Activated naive CD4-positive, alpha-beta T cell treated with anti-CD3 and anti-CD28 coated beads, Interleukin-2, amount 50 U/mL, for 24 hours (primary cell): ENCODE results near the gene PLEKHF1.
"Not testable (repeated sequence)": the region's sequence is repeated elsewhere in the genome, so short reads cannot be mapped to it uniquely, and the experiment has no call there.

ENCODE experiments used
- H3K27ac Mint-ChIP-seq: one replicate; pipeline ENCODE4 v1.8.0; 2021; ENCODE audit warnings: mild to moderate bottlenecking, mixed read lengths
- H3K27me3 Mint-ChIP-seq: one replicate; pipeline ENCODE4 v1.8.0; 2021; ENCODE audit warnings: mixed read lengths
- H3K36me3 Mint-ChIP-seq: one replicate; pipeline ENCODE4 v1.8.0; 2021; ENCODE audit warnings: mixed read lengths
- H3K4me1 Mint-ChIP-seq: one replicate; pipeline ENCODE4 v1.8.0; 2021; ENCODE audit warnings: mixed read lengths
- H3K4me3 Mint-ChIP-seq: one replicate; pipeline ENCODE4 v1.8.0; 2021; ENCODE audit warnings: mild to moderate bottlenecking, mixed read lengths
- H3K9me3 Mint-ChIP-seq: one replicate; pipeline ENCODE4 v1.8.0; 2021; ENCODE audit warnings: mixed read lengths

PLEKHF1 gene, protein sequence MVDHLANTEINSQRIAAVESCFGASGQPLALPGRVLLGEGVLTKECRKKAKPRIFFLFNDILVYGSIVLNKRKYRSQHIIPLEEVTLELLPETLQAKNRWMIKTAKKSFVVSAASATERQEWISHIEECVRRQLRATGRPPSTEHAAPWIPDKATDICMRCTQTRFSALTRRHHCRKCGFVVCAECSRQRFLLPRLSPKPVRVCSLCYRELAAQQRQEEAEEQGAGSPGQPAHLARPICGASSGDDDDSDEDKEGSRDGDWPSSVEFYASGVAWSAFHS

DNA sequence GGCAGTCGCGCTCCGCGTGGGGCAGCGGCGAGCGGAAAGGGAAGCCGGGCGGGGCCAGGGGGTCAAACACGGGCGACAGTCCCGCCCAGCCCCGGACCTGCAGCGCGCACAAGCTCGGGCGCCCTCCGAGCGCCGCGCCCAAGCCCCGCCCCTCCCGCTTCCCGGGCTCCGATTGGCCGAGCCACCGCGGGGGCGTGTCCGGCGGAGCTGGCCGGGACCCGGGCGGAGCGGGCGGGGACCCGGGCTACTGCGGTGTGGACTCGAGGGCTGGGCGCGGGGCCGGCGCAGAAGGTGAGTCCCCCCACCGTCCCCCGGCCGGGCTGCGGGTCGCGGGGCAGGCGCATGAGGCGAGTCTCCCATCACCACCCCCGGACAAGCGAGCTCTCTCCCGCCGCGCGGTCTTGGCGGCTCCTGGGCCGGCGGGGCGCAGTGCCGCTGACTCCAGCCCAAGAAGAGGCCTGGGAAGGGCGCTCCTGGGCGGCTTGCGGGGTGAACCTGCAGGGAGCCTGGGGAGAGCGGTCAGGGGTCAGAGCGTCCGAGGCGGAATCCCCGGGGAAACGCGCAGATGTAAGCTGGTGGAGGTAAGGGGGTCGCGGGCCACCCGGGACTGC is at the start of gene PLEKHF1:
Gene PLEKHF1 (plus strand): TSS at position 247 of the 611 bp plus-strand sequence. CDS start 8,379 bp downstream, outside the sequence.
- Mint-ChIP-seq H3K27ac (peak within 1 kb of the TSS; percentile 84), H3K36me3 (peaks cover 3% of the 10 kb centered on the region), H3K9me3 (no peaks in the 10 kb centered on the region), H3K27me3 (no peaks in the 10 kb centered on the region), H3K4me3 (peak within 1 kb of the TSS; percentile 91), H3K4me1 (peaks cover 72% of the 10 kb centered on the region)

DNA sequence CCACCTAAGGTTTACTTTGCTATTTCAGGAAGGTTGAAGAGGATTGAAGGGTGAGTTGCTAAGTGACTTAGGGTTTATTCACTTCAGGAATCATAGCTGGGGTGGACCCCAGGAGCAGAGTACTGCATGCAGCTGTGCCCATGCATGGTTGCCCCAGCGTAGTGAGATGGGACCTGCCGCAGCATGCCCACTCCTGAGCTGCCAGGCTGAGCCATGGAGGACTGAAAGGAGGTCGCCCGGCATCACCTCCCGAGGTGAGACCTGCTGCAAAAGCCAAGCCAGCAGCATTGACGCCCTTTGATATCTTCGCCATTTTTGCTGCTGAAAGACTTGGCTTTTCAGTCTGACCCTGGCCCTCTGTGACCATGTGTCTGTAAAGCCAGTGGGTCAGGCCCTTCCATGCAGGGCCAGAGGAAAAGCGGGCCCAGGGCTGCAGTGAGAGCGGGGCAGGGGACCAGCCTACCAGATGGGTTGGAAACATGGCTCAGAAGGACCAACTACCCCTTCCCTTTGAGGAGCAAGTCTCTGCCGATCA is 49.3 kb upstream of the PLEKHF1 start:
- Mint-ChIP-seq H3K4me1 (peaks cover 14% of the 10 kb centered on the region), H3K4me3 (no peak overlapping the region), H3K27ac (no peak overlapping the region), H3K9me3 (no peaks in the 10 kb centered on the region), H3K27me3 (no peaks in the 10 kb centered on the region), H3K36me3 (peaks cover 8% of the 10 kb centered on the region)

DNA sequence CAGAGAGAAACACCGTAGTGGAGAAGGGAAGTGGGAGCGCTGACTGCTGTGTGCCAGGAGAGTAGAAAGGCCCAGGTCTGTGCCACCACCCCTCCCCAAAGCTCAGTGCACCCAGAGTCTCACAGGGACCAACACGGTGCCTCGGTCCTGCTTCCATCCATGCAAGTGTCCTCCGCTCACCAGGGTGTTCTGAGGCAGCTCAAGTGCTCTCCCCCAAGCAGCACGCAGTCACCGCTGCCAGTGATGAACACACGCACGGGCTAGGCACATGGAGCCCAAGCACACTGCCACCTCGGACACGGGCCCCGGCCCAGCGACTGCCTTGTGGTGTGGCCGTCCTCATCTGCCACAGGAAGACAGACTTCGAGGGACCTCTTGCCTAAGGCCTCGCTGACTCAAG is 48.7 kb upstream of the PLEKHF1 start:
- Mint-ChIP-seq H3K36me3 (peaks cover 8% of the 10 kb centered on the region), H3K9me3 (no peaks in the 10 kb centered on the region), H3K27me3 (no peaks in the 10 kb centered on the region), H3K4me1 (peaks cover 17% of the 10 kb centered on the region), H3K27ac (no peak overlapping the region), H3K4me3 (no peak overlapping the region)

DNA sequence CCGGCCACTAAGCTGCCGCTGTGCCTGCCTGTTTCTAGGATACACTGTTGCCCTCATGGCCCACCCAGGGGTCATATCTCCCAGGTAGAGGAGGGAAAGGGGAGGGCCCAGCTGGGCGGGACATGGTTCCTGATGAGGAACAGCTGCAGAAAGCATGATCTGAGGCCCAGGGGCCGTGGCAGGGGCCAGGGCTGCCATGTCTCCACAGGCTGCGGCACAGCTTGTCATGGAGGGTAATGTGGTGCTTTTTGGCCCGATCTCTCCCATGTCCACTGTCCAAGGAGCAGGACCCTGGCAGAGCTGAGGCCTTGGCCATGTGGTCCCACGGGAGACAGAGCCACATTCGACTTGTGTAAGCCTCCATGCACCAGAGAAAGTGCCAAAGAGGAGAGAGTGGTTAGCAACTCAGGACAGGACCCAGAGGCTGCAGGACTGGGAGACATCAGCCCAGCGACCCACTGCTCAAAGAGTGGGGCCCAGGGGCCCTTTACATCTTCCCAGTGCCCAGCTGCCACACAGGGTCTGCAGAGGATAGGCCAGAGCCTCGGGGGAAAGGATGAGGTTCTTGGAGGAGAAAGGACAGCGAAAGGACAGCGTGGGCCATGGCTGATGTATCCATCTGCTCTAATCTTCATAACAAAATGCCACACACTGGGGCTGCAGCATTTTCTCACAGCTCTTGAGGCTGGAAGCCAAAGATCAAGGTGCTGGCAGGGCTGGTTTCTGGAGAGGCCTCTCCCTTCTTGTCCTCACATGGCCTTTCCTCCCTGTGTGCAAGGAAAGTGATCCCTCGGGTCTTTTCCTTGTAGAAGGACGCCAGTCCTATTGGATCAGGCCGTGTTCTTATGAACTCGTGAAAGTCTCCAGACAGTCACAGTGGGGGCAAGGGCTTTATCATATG is 47.6 kb upstream of the PLEKHF1 start:
- H3K27me3 Mint-ChIP-seq, result no peaks in the 10 kb centered on the region
- H3K27ac Mint-ChIP-seq, result peak overlapping the region; percentile 41
- H3K4me3 Mint-ChIP-seq, result no peak overlapping the region
- H3K4me1 Mint-ChIP-seq, result peaks cover 24% of the 10 kb centered on the region
- H3K9me3 Mint-ChIP-seq, result no peaks in the 10 kb centered on the region
- H3K36me3 Mint-ChIP-seq, result peaks cover 7% of the 10 kb centered on the region

DNA sequence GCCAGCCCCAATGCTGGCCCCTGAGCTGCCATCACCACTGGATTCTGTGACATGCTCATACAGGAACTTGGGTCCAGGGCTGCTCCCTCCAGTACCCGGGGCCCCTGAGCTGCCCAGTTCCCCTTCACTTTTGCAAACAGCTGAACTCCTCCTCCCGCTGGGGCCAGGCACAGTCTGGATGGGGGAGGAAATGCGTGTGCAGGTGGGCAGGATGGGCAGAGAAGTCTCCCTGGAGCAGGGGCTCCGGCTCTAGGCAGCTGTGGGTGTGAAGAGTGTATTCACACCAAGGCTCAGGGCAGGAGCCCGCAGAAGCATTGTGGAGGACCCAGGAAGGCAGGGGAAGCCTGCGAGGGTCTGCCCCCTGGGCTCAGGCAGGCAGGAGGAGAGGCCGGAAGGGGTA is 46.8 kb upstream of the PLEKHF1 start:
- Mint-ChIP-seq H3K36me3 (peaks cover 2% of the 10 kb centered on the region), H3K27ac (no peak overlapping the region), H3K9me3 (no peaks in the 10 kb centered on the region), H3K27me3 (no peaks in the 10 kb centered on the region), H3K4me1 (peaks cover 31% of the 10 kb centered on the region), H3K4me3 (no peak overlapping the region)

DNA sequence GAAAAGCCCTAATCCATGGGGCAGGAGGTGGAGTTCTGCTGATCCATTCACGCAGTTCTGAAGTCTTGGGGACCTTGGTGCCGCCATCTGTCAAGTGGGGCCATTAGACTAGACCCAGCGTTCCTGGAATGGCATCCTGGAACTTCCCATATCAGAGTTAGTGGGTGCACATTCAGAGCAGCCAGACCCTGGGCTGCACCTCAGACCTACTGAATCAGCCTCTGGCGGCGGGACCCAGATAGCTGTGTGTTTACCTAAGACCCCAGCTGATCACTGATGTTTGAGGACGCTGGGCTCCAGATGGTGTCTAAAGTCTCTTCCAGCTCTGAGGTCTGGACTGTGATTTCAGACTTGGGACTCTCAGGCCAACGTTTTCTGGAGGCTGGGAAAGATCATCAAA is 46.4 kb upstream of the PLEKHF1 start:
- Mint-ChIP-seq H3K27ac (no peak overlapping the region), H3K36me3 (peaks cover 2% of the 10 kb centered on the region), H3K4me1 (peaks cover 35% of the 10 kb centered on the region), H3K4me3 (no peak overlapping the region), H3K9me3 (no peaks in the 10 kb centered on the region), H3K27me3 (no peaks in the 10 kb centered on the region)

DNA sequence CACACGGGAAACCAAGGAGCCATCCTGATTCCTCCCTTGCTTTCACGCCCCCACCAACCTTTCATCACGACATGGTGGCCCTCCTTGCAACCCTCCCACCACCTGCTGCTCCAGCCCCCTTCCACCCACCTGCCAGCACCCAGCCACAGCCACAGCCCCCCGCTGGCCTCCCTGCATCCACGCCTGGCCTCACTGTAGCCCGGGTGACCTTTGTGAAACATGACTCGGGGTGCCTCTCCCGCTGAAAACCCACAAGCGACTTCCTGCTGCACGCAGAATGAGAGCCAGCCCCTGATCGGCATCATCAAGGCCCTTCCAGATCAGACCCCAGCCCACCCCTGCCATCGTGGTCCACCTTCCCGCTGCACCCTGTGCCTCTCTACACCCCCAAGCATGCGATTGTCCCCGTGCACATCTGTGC is 44.3 kb upstream of the PLEKHF1 start:
- peak overlapping the region; percentile 59 for H3K27ac Mint-ChIP-seq
- H3K36me3 Mint-ChIP-seq, result no peaks in the 10 kb centered on the region
- no peaks in the 10 kb centered on the region for H3K9me3 Mint-ChIP-seq
- no peaks in the 10 kb centered on the region for H3K27me3 Mint-ChIP-seq
- H3K4me3 Mint-ChIP-seq, result peak overlapping the region; percentile 72
- H3K4me1 Mint-ChIP-seq, result peaks cover 37% of the 10 kb centered on the region

DNA sequence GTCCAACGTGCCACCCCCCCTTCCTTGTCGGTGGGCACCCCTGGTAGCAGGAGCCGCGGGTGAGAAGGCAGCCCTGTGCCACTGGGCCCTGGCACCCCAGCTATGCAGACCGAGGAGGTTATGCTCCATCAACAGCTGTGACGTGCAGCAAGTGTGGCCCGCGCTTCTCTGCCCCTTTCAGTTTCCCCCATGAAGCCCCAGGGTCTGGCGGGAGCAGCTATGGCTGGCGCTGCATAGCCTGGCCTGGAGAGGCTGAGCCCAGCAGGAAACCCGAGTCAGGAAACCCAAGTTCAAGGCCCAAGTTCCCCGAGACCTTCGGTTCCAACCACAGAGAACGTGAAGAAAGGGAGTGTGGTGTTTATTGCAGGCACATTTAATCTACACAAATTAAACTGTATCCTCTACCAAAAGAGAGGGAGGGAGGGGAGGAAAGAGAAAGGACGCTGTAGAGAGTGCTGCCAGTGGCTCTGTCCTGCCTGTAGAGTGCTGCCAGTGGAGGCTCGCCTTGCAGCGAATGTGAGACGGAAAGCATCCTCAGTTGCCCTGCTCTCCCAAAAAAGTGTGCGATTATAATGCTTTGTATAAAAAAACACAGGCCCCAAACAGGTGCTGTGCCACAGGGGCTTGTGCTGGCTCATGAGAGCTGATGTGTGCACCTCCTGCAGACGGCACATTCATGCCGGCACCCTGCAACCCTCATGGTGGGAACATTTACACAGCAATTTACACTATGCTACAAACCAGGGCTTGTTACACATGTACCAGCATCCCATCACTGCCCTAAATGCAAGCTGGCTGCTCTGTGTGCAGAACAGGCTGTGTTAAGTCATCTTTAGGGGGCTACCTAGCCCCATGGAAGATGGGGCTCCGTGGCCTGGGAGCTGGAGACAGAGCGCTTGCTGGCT is 42.8 kb upstream of the PLEKHF1 start:
- H3K36me3 Mint-ChIP-seq, result no peaks in the 10 kb centered on the region
- peaks cover 37% of the 10 kb centered on the region for H3K4me1 Mint-ChIP-seq
- no peaks in the 10 kb centered on the region for H3K27me3 Mint-ChIP-seq
- peak overlapping the region; percentile 39 for H3K4me3 Mint-ChIP-seq
- no peak overlapping the region for H3K27ac Mint-ChIP-seq
- no peaks in the 10 kb centered on the region for H3K9me3 Mint-ChIP-seq

DNA sequence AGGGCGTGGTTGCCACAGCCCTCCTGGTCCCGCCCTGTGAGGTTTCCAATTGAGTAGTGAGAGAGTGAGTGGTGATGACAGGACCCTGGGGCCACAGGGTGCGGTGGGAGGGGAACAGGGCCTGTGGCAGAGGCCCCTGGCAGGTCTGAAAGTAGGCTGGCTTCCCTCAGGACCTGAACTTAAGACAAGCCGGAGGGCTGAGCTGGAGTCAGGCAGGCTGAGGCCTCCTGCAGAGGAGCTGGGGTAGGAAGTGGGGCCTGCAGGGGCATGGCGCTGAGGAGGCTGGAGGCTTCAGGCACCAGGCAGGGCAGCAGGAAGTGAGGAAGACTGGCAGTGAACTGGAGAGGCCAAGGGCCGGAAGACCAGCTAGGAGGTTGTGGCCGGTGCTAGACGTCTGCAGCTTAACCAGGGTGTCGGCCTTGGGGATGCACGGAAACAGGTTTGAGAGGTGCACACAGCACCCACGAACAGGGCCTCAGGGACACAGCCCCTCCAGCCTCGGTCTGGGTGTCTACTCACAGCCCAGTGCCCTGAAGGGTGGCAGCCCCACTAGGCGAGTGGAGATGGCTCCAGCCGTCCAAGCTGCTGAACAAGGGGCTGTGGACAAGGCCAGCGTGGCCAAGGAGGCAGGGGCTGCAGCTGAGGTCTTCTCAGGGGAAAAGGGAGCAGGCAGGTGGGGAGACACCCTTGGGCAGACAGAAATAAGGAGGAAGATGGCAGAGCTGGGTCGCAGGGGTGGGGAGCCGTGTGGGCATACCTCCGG is 41.4 kb upstream of the PLEKHF1 start:
- Mint-ChIP-seq H3K27ac (peak overlapping the region; percentile 18), H3K9me3 (no peaks in the 10 kb centered on the region), H3K4me1 (peaks cover 37% of the 10 kb centered on the region)

DNA sequence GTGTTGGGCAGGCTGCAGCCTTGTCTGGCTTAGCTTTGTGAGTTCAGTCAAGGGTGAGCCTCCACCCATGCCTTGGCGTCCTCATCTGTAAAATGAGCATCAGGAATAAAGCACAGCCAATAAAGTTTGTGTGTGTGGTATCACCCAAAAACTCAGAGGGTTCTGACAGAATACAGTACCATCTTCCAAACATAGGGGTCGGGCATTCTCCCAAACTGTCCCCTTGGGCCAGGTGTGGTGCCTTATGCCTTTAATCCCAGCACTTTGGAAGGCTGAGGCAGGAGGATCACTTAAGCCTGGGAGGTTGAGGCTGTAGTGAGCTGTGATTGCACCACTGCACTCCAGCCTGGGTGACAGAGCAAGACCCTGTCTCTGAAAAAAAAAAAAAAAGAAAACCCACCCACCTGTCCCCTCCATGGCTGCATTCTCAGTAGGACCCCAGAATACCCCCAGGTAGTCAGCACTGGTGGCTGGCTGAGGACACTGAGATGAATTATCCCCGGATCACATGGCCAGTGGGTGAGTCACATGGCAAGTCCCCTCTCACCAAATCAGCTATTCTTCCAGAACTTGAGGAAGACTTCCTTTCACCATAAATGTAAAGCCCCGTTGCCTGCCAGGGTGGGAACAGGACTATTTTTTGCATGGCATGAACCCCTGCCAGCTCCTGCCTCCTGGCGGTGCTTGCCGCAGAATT is 40.6 kb upstream of the PLEKHF1 start:
- no peaks in the 10 kb centered on the region for H3K36me3 Mint-ChIP-seq
- no peaks in the 10 kb centered on the region for H3K9me3 Mint-ChIP-seq
- no peak overlapping the region for H3K27ac Mint-ChIP-seq
- H3K4me1 Mint-ChIP-seq, result peaks cover 37% of the 10 kb centered on the region
- no peaks in the 10 kb centered on the region for H3K27me3 Mint-ChIP-seq
- H3K4me3 Mint-ChIP-seq, result no peak overlapping the region

More for the DNA sequence above, 41.4 kb upstream of the PLEKHF1 start:
- Mint-ChIP-seq H3K36me3 (no peaks in the 10 kb centered on the region), H3K27me3 (no peaks in the 10 kb centered on the region), H3K4me3 (no peak overlapping the region)

DNA sequence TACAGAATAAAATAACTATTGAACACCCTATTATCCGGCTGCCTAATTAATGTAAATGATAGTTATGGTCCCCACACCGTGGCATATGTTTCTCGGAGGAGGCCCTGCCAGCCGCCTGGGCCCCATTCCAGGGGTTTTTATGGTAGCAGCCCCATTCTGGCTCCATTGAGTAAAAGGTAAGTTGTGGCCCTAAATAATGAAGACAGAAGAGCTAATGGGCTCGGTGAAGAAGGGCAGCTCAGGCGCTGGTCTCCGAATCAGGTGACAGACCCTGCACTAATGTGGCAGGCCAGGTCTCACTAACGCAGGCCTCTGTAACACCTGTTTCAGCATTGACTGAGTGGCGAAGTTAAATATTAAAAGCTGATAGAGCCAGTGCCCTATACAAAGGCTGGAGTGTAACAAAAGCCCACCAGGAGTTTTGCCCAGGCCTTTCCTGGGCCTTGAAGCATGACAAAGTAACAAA is 40.0 kb upstream of the PLEKHF1 start:
- Mint-ChIP-seq H3K4me1 (peaks cover 37% of the 10 kb centered on the region), H3K27ac (peak overlapping the region; percentile 65), H3K9me3 (no peaks in the 10 kb centered on the region), H3K4me3 (no peak overlapping the region), H3K27me3 (no peaks in the 10 kb centered on the region), H3K36me3 (no peaks in the 10 kb centered on the region)

DNA sequence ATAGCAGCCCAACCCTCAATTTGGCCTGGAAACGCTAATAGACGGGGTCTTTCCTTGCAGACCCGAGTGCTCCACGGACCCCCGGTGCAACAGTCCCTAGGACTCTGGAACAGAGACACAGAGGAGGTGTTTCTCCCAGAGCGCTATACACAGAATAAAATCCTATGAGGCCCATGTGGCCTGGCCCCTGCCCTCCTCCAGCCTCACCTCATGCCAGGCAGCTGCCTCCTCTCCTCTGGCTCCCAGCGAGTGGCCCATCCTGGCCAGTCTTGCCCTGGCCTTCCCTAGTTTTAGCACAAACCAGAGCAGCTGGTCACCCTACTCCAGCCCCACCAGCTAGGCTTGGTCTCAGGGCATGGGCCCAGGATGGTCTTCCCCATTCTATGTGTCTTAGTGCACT is 38.9 kb upstream of the PLEKHF1 start:
- H3K4me1 Mint-ChIP-seq, result peaks cover 25% of the 10 kb centered on the region
- H3K27me3 Mint-ChIP-seq, result no peaks in the 10 kb centered on the region
- H3K27ac Mint-ChIP-seq, result no peak overlapping the region
- H3K36me3 Mint-ChIP-seq, result no peaks in the 10 kb centered on the region
- H3K9me3 Mint-ChIP-seq, result no peaks in the 10 kb centered on the region
- no peak overlapping the region for H3K4me3 Mint-ChIP-seq

DNA sequence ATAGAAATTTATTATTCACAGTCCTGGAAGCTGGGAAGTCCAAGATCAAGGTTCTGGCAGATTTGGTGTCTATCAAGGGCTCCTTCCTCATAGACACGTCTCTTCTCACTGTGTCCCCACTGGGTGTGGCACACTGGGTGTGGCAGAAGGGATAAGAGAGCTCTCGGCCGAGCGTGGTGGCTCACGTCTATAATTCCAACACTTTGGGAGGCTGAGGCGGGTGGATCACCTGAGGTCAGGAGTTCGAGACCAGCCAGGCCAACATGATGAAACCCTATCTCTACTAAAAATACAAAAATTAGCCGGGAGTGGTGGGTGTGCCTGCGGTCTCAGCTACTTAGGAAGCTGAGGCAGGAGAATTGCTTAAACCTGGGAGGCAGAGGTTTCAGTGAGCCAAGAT is 38.4 kb upstream of the PLEKHF1 start:
- not testable (repeated sequence) for H3K27me3 Mint-ChIP-seq, H3K27ac Mint-ChIP-seq, H3K36me3 Mint-ChIP-seq, H3K4me3 Mint-ChIP-seq, H3K9me3 Mint-ChIP-seq
- H3K4me1 Mint-ChIP-seq, result peaks cover 21% of the 10 kb centered on the region
